Left lung (tissue), 10 donors: ENCODE measurements around the gene SLC40A1. TPM values are rescaled to one million over a fixed set of nuclear protein-coding genes. Genes with fewer than 3 reads are reported as not detected.
A peak's percentile ranks its signal among the peaks of the same experiment; 100 is the strongest.

ENCODE experiments used
- ATAC-seq: fragments of 200-7000 bp; cut with Tn5 transposase; one replicate; pipeline ENCODE4 v1.9.1; 2020; ENCODE audit warnings: moderate library complexity
- DNase-seq, 4 donors: peaks; one replicate each; pipeline ENCODE4 v3.0.0-alpha.2; 2013 to 2020
- H3K27ac ChIP-seq, 2 donors: fragments of 200-600 bp; sonication (generic) in 1 of 2; one replicate each; pipeline versions ENCODE4 v1.5.0 to v1.8.0; 2020 to 2021
- H3K27me3 ChIP-seq, 2 donors: fragments of 200-600 bp; sonication (generic) in 1 of 2; one replicate each; pipeline versions ENCODE4 v1.5.0 to v1.8.0; 2020 to 2021
- H3K36me3 ChIP-seq, 2 donors: fragments of 200-600 bp; sonication (generic) in 1 of 2; one replicate each; pipeline versions ENCODE4 v1.5.0 to v1.8.0; 2020 to 2021
- H3K4me1 ChIP-seq, 2 donors: fragments of 200-600 bp; one replicate each; pipeline ENCODE4 v1.8.0; 2021
- H3K4me3 ChIP-seq, 2 donors: fragments of 200-600 bp; sonication (generic) in 1 of 2; one replicate each; pipeline versions ENCODE4 v1.5.0 to v1.8.0; 2020 to 2021; ENCODE audit warnings: mild to moderate bottlenecking in 1 of 2
- H3K9me3 ChIP-seq, 2 donors: fragments of 200-600 bp; sonication (generic) in 1 of 2; one replicate each; pipeline versions ENCODE4 v1.5.0 to v1.8.0; 2020 to 2021
- CTCF ChIP-seq, 2 donors: fragments of 200-600 bp; sonication (generic) in 1 of 2; IDR thresholded peaks; one replicate each; pipeline versions ENCODE4 v1.5.0 to v1.8.0; 2021; ENCODE audit warnings: antibody characterized with exemption in 2 of 2
- intact Hi-C, 2 donors: fragments of 100-400 bp; cut with DNase I; formaldehyde crosslinking; loops; one replicate each; pipeline versions ENCODE4 v1.11.2 to v1.14.2; 2022
- polyA plus RNA-seq, 6 donors: library from polyadenylated mRNA; unstranded; fragments of 120-200 nt; gene quantifications; one replicate each; pipeline ENCODE4 v1.2.1, GENCODE V29; 2013; ENCODE audit not compliant: insufficient read length in 6 of 6
- total RNA-seq, 2 donors: library from RNA; stranded (reverse); fragmentation: NEBNext Ultra II Directional; extraction: Animal tissue kit (Norgen Biotek cat#: 25700); gene quantifications; one replicate each; pipeline ENCODE4 v1.2.1, GENCODE V29; 2021
- donor health status: DM: no; HTN: yes; CAD: no.
- donor health status: DM: no; HTN: no; CAD: no.

SLC40A1 gene
- total and polyA plus RNA-seq, 8 donors, result 104 to 242 (median 212) TPM

GRCh38 chr2:189574793-189575475 lies 5.7 kb downstream of the SLC40A1 start:
- H3K36me3 ChIP-seq, result peaks cover 0 to 21% of the 10 kb centered on the region in 2 donors

GRCh38 chr2:189570570-189571031 lies 10.0 kb downstream of the SLC40A1 start:
- H3K4me1 ChIP-seq, result peaks cover 26 to 36% of the 10 kb centered on the region in 2 donors
- TF ChIP-seq CTCF (IDR thresholded peaks at IDR 0.05), result no peak
- intact Hi-C loops, result no loop called here
- H3K9me3 ChIP-seq, result no peaks in the 10 kb centered on the region
- H3K4me3 ChIP-seq, result no peak overlapping the region
- ATAC-seq (no peak), DNase-seq (no peak)
- peaks cover 0 to 38% of the 10 kb centered on the region in 2 donors for H3K36me3 ChIP-seq
- peak overlapping the region in 1 of 2 donors; percentile 9 for H3K27ac ChIP-seq
- H3K27me3 ChIP-seq, result no peaks in the 10 kb centered on the region

More at GRCh38 chr2:189574793-189575475, 5.7 kb downstream of the SLC40A1 start:
- intact Hi-C loops, result no loop called here
- Histone ChIP-seq H3K4me1 (peaks cover 27 to 54% of the 10 kb centered on the region in 2 donors), H3K27me3 (no peaks in the 10 kb centered on the region), H3K27ac (peak overlapping the region; percentile 65 to 72), H3K9me3 (no peaks in the 10 kb centered on the region), H3K4me3 (peak overlapping the region in 1 of 2 donors; percentile 5)
- ATAC-seq (peak; percentile 56), DNase-seq (no peak)
- no peak for TF ChIP-seq CTCF (IDR thresholded peaks at IDR 0.05)

- peaks cover 0 to 50% of the 10 kb centered on the region in 2 donors for H3K36me3 ChIP-seq
- TF ChIP-seq CTCF (IDR thresholded peaks at IDR 0.05), result no peak
- peak overlapping the region; percentile 41 to 59 for H3K27ac ChIP-seq
- H3K4me3 ChIP-seq, result no peak overlapping the region
- H3K9me3 ChIP-seq, result no peaks in the 10 kb centered on the region
- DNase-seq (no peak), ATAC-seq (peak; percentile 72)
- intact Hi-C loops, result no loop called here
- H3K27me3 ChIP-seq, result no peaks in the 10 kb centered on the region
- peaks cover 16 to 25% of the 10 kb centered on the region in 2 donors for H3K4me1 ChIP-seq
Measured at GRCh38 chr2:189569295-189569910, 11.2 kb downstream of the SLC40A1 start.

- Histone ChIP-seq H3K4me1 (peaks cover 14 to 24% of the 10 kb centered on the region in 2 donors), H3K36me3 (peaks cover 0 to 56% of the 10 kb centered on the region in 2 donors), H3K9me3 (no peaks in the 10 kb centered on the region), H3K27ac (peak overlapping the region; percentile 35 to 42), H3K4me3 (no peak overlapping the region), H3K27me3 (no peaks in the 10 kb centered on the region)
- intact Hi-C loops, result no loop called here
- DNase-seq (no peak), ATAC-seq (no peak)
- no peak for TF ChIP-seq CTCF (IDR thresholded peaks at IDR 0.05)
Measured at GRCh38 chr2:189566046-189566445, 14.5 kb downstream of the SLC40A1 start.

GRCh38 chr2:189561371-189562038 lies 19.1 kb downstream of the SLC40A1 start:
- DNase-seq (peak in 2 of 4 donors; percentile 73 to 82), ATAC-seq (no peak)
- intact Hi-C loops, result no loop called here
- peaks cover 5 to 19% of the 10 kb centered on the region in 2 donors for H3K4me1 ChIP-seq
- H3K27ac ChIP-seq, result peak overlapping the region; percentile 1 to 45
- H3K4me3 ChIP-seq, result no peak overlapping the region
- H3K27me3 ChIP-seq, result no peaks in the 10 kb centered on the region
- no peaks in the 10 kb centered on the region for H3K9me3 ChIP-seq
- peaks cover 0 to 50% of the 10 kb centered on the region in 2 donors for H3K36me3 ChIP-seq
- TF ChIP-seq CTCF (IDR thresholded peaks at IDR 0.05), result no peak
